OCI-LY7 (cell line): Measurements from ENCODE around the gene ACSL3. TPM values are rescaled to one million over a fixed set of nuclear protein-coding genes. Genes with fewer than 3 reads are reported as not detected.

Experiments
- BruUV-seq: library from RNA; stranded (reverse); fragments of 400-500 nt; replicated peaks from 2 replicates; lab custom pipeline; 2021; lab: Mats Ljungman, UMichigan
- CTCF ChIA-PET: fragments of 300-600 bp; sonication (Branson Sonifier 250); formaldehyde crosslinking; loops from one replicate; lab custom pipeline; 2022; ENCODE audit warnings: antibody characterized with exemption; ENCODE audit not compliant: unreplicated experiment; lab: Charles Lee
- POLR2A ChIA-PET: fragments of 300-600 bp; sonication (Branson Sonifier 250); formaldehyde crosslinking; loops from one replicate; lab custom pipeline; 2022; ENCODE audit warnings: antibody characterized with exemption; lab: Charles Lee
- DNase-seq: peaks from one replicate; pipeline ENCODE4 v3.0.0-alpha.2; 2015; ENCODE audit warnings: low spot score
- H2AFZ ChIP-seq: fragments of 200-600 bp; sonication (generic), shearing (Covaris generic); 2 replicates; pipeline ENCODE4 v1.6.1; 2014; ENCODE audit warnings: mild to moderate bottlenecking, antibody characterized with exemption, low read length, moderate library complexity
- H3K27ac ChIP-seq: fragments of 200-600 bp; sonication (generic); 2 replicates; pipeline ENCODE4 v1.5.1; 2014; ENCODE audit warnings: mixed run types, low read depth, mild to moderate bottlenecking, moderate library complexity, low read length, inconsistent platforms; ENCODE audit not compliant: poor library complexity, severe bottlenecking
- H3K36me3 ChIP-seq: fragments of 200-600 bp; sonication (generic); 2 replicates; pipeline ENCODE4 v1.6.1; 2014; ENCODE audit warnings: mild to moderate bottlenecking, antibody characterized with exemption, low read length, moderate library complexity, mixed read lengths; ENCODE audit not compliant: insufficient read depth
- H3K4me1 ChIP-seq: fragments of 200-600 bp; sonication (generic); 2 replicates; pipeline ENCODE4 v1.5.1; 2014; ENCODE audit warnings: mild to moderate bottlenecking, low read length; ENCODE audit not compliant: insufficient read depth, poor library complexity, severe bottlenecking
- H3K4me2 ChIP-seq: fragments of 200-600 bp; sonication (generic); 2 replicates; pipeline ENCODE4 v1.6.1; 2014; ENCODE audit warnings: mild to moderate bottlenecking, low read length
- H3K4me3 ChIP-seq: fragments of 200-600 bp; sonication (generic); 2 replicates; pipeline ENCODE4 v1.5.1; 2014; ENCODE audit warnings: mild to moderate bottlenecking, low read depth, low read length; ENCODE audit not compliant: poor library complexity, severe bottlenecking
- H3K79me2 ChIP-seq: fragments of 200-600 bp; sonication (generic); 2 replicates; pipeline ENCODE4 v1.6.1; 2016; ENCODE audit warnings: low read depth, mild to moderate bottlenecking, low read length, moderate library complexity, mixed read lengths; ENCODE audit not compliant: insufficient read depth
- H3K9me2 ChIP-seq: fragments of 200-600 bp; sonication (generic); 2 replicates; pipeline ENCODE4 v1.6.1; 2016; ENCODE audit warnings: mild to moderate bottlenecking, low read length, mixed read lengths; ENCODE audit not compliant: insufficient read depth
- H3K9me3 ChIP-seq: fragments of 200-600 bp; sonication (generic); 2 replicates; pipeline ENCODE4 v1.6.1; 2014; ENCODE audit warnings: mild to moderate bottlenecking, mixed run types, low read length, mixed read lengths
- H4K20me1 ChIP-seq: fragments of 200-600 bp; sonication (generic); 2 replicates; pipeline ENCODE4 v1.6.1; 2014; ENCODE audit warnings: mild to moderate bottlenecking, antibody characterized with exemption, low read length, moderate library complexity, mixed read lengths; ENCODE audit not compliant: insufficient read depth
- EZH2phosphoT487 ChIP-seq: fragments of 200-600 bp; sonication (generic); IDR thresholded peaks from 2 replicates; pipeline ENCODE4 v1.6.1; 2018; ENCODE audit warnings: low read depth, borderline replicate concordance, mild to moderate bottlenecking, mixed run types, antibody characterized with exemption, low read length, moderate library complexity, mixed read lengths
- intact Hi-C: fragments of 100-400 bp; cut with micrococcal nuclease; formaldehyde crosslinking; loops from one replicate; pipeline ENCODE4 v1.10.0; 2022; ENCODE audit not compliant: unreplicated experiment
- total RNA-seq, 2 experiments: library from RNA; depleted of rRNA in 1 of 2; stranded (reverse); fragments of >200 nt in 1 of 2; shearing (Covaris generic) in 1 of 2; gene quantifications; 2 replicates each; pipeline ENCODE4 v1.2.3, GENCODE V29; 2014 to 2022
- TF ChIP-seq, protein P1 (sequence below): fragments of 200-600 bp; sonication (generic); conservative IDR thresholded peaks from 2 replicates; pipeline ENCODE4 v1.5.1; 2014; ENCODE audit warnings: mild to moderate bottlenecking, antibody characterized with exemption, low read length, moderate library complexity, mixed read lengths

The ACSL3 gene
- total RNA-seq, 2 experiments from 2014 or later = 62.6 to 83.2 TPM

DNA sequence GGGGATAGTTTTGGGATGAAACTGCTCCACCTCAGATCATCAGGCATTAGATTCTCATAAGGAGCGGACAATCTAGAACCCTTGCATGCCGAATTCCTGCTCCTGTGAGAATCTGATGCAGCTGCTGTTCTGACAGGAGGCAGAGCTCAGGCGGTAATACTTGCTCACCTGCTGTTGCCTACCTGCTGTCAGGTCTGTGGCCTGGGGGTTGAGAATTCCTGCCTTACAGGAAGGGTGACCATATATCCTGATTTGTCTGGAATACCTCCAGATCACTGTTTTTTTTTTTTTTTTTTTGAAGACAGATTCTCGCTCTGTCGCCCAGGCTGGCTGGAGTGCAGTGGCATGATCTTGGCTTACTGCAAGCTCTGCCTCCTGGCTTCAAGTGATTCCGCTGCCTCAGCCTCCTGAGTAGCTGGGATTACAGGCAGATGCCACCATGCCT is 21.7 kb downstream of the ACSL3 start:
- CTCF ChIA-PET = no interaction called here
- Histone ChIP-seq H3K36me3 (no peaks in the 10 kb centered on the region), H3K9me3 (no peaks in the 10 kb centered on the region), H3K27ac (no peak overlapping the region), H3K4me2 (no peak overlapping the region), H3K79me2 (peaks cover 83% of the 10 kb centered on the region), H3K4me1 (no peaks in the 10 kb centered on the region), H4K20me1 (peaks cover 33% of the 10 kb centered on the region), H3K9me2 (no peaks in the 10 kb centered on the region), H2AFZ (no peak overlapping the region), H3K4me3 (no peak overlapping the region)
- DNase-seq = no peak
- TF ChIP-seq, protein P1, sequence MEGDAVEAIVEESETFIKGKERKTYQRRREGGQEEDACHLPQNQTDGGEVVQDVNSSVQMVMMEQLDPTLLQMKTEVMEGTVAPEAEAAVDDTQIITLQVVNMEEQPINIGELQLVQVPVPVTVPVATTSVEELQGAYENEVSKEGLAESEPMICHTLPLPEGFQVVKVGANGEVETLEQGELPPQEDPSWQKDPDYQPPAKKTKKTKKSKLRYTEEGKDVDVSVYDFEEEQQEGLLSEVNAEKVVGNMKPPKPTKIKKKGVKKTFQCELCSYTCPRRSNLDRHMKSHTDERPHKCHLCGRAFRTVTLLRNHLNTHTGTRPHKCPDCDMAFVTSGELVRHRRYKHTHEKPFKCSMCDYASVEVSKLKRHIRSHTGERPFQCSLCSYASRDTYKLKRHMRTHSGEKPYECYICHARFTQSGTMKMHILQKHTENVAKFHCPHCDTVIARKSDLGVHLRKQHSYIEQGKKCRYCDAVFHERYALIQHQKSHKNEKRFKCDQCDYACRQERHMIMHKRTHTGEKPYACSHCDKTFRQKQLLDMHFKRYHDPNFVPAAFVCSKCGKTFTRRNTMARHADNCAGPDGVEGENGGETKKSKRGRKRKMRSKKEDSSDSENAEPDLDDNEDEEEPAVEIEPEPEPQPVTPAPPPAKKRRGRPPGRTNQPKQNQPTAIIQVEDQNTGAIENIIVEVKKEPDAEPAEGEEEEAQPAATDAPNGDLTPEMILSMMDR = no peak
- TF ChIP-seq EZH2phosphoT487 = no peak
- BruUV-seq = no TSS peak
- intact Hi-C loops = no loop called here
- POLR2A ChIA-PET = interaction anchor here (0.9 kb wide), 1 partner anchor 17 kb away, joined by 3 read pairs; no protein-coding TSS in a partner anchor

DNA sequence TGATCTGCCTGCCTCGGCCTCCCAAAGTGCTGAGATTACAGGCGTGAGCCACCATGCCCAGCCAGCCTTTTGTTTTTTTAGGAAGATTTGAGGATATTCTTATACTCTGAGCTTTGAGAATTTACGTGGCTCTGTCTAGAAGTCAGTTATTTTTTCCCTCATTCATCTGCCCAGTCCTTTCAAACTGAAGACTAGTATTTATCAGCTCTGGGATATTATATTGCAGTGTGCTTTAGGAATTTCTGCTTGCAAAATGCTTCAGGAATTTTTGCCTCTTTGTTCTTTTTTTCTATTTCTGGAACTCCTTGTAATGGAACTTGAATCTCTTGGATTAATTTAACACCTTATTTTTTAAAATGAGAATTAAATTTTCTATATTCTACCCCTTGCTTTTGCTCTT is 22.6 kb downstream of the ACSL3 start:
- Histone ChIP-seq H3K4me2 (no peak overlapping the region), H3K36me3 (no peaks in the 10 kb centered on the region), H3K79me2 (peaks cover 80% of the 10 kb centered on the region), H3K9me3 (no peaks in the 10 kb centered on the region), H3K4me3 (no peak overlapping the region), H2AFZ (no peak overlapping the region), H3K27ac (no peak overlapping the region), H4K20me1 (peaks cover 24% of the 10 kb centered on the region), H3K4me1 (no peaks in the 10 kb centered on the region), H3K9me2 (no peaks in the 10 kb centered on the region)
- intact Hi-C loops = no loop called here
- BruUV-seq = no TSS peak
- ChIA-PET POLR2A (interaction anchor here (0.5 to 1.0 kb wide), 4 partner anchors 12 to 276 kb away, joined by 3 to 5 read pairs (median 4); no protein-coding TSS in a partner anchor), CTCF (no interaction called here)
- DNase-seq = no peak
- no peak for TF ChIP-seq EZH2phosphoT487
- TF ChIP-seq, protein P1 = no peak

DNA sequence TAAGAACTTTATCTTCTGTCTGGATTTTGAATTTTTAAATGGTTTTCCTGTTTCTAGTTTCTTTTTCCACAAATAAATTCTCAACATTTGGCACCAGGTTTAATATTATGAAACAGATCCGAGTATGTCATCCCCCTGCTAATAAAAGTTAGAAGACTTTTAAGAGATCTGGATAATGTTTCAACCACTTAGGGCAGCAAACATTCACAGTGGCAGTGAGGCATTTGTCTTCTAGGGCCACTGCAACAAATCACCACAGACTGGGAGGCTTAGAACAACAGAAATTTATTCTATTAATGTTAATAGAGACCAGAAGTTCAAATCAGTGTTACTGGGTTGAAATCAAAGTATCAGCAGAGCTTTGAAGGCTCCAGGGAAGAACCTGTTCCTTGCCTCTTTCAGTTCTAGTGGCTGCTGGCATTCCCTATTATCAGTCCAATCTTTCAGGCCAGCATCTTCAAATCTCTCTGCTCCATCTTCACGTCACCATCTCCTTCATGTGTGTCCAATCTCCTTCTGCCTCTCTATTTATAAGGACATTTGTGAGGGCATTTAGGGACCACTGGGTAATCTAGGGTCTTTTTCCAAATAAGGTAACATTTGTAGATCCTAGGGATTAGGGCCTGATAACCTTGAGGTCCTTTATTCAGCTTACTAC is 23.4 kb downstream of the ACSL3 start:
- Histone ChIP-seq H3K4me3 (no peak overlapping the region), H3K36me3 (no peaks in the 10 kb centered on the region), H3K4me2 (no peak overlapping the region), H3K27ac (no peak overlapping the region), H3K4me1 (no peaks in the 10 kb centered on the region), H3K79me2 (peaks cover 71% of the 10 kb centered on the region), H3K9me3 (no peaks in the 10 kb centered on the region), H2AFZ (no peak overlapping the region), H4K20me1 (peaks cover 20% of the 10 kb centered on the region; the same call in 1 of the 2 replicates), H3K9me2 (no peaks in the 10 kb centered on the region)
- TF ChIP-seq, protein P1 = no peak
- no peak for TF ChIP-seq EZH2phosphoT487
- no TSS peak for BruUV-seq
- POLR2A ChIA-PET = interaction anchor here (1.0 kb wide), 1 partner anchor 11 kb away, joined by 3 read pairs; no protein-coding TSS in a partner anchor
- CTCF ChIA-PET = no interaction called here
- DNase-seq = no peak
- intact Hi-C loops = no loop called here
